Measurements from ENCODE around the gene ERICH6B. TPM values are rescaled to one million over a fixed set of nuclear protein-coding genes. Genes with fewer than 3 reads are reported as not detected.

The ERICH6B gene
- total and polyA plus RNA-seq, 8 donors: not detected

GRCh38 chr13:45511310-45512097 is 104.0 kb downstream of the ERICH6B start:
- no peak overlapping the region for H3K4me3 ChIP-seq
- H3K4me1 ChIP-seq: peaks cover 0 to 7% (median 3%) of the 10 kb centered on the region in 4 donors
- H3K27ac ChIP-seq: peak overlapping the region in 2 of 5 donors; percentile 1 to 14
- TF ChIP-seq POLR2AphosphoS5 (IDR thresholded peaks at IDR 0.05) (peak in 1 of 3 donors; percentile 51), CTCF (IDR thresholded peaks at IDR 0.05) (peak in 6 of 7 experiments; percentile 53 to 93 (median 91)), POLR2A (IDR thresholded peaks at IDR 0.05) (no peak), EP300 (IDR thresholded peaks at IDR 0.05) (no peak)
- WGBS, 5 donors: 57 to 64% (median 63%) methylated on average over 3 of the region's 3 CpGs
- H3K9me3 ChIP-seq: no peaks in the 10 kb centered on the region
- intact Hi-C loops (cut with DNase I; ENCODE audit: low total_unique reads): no loop called here
- peaks cover 38 to 93% (median 93%) of the 10 kb centered on the region in 4 donors for H3K36me3 ChIP-seq
- DNase-seq: peak in 1 of 2 donors; percentile 86
- no peaks in the 10 kb centered on the region for H3K27me3 ChIP-seq

GRCh38 chr13:45510672-45511071 is 104.9 kb downstream of the ERICH6B start:
- 80 to 89% (median 84%) methylated on average over 3 of the region's 3 CpGs for WGBS, 5 donors
- intact Hi-C loops (cut with DNase I; ENCODE audit: low total_unique reads): no loop called here
- Histone ChIP-seq H3K4me3 (no peak overlapping the region), H3K4me1 (peaks cover 0 to 7% (median 3%) of the 10 kb centered on the region in 4 donors), H3K27me3 (no peaks in the 10 kb centered on the region), H3K27ac (no peak overlapping the region), H3K36me3 (peaks cover 38 to 93% (median 93%) of the 10 kb centered on the region in 4 donors), H3K9me3 (no peaks in the 10 kb centered on the region)
- DNase-seq: no peak
- TF ChIP-seq POLR2AphosphoS5 (IDR thresholded peaks at IDR 0.05) (no peak), CTCF (IDR thresholded peaks at IDR 0.05) (no peak), POLR2A (IDR thresholded peaks at IDR 0.05) (no peak), EP300 (IDR thresholded peaks at IDR 0.05) (no peak)

- H3K4me3 ChIP-seq: no peak overlapping the region
- peaks cover 0 to 7% (median 3%) of the 10 kb centered on the region in 4 donors for H3K4me1 ChIP-seq
- no peak overlapping the region for H3K27ac ChIP-seq
- no peak for DNase-seq
- H3K9me3 ChIP-seq: no peaks in the 10 kb centered on the region
- intact Hi-C loops (cut with DNase I; ENCODE audit: low total_unique reads): no loop called here
- H3K27me3 ChIP-seq: no peaks in the 10 kb centered on the region
- TF ChIP-seq POLR2A (IDR thresholded peaks at IDR 0.05) (no peak), EP300 (IDR thresholded peaks at IDR 0.05) (no peak), CTCF (IDR thresholded peaks at IDR 0.05) (no peak), POLR2AphosphoS5 (IDR thresholded peaks at IDR 0.05) (no peak)
- H3K36me3 ChIP-seq: peaks cover 52 to 93% (median 93%) of the 10 kb centered on the region in 4 donors
- 84 to 88% (median 86%) methylated on average over 7 of the region's 7 CpGs for WGBS, 5 donors
Measured at GRCh38 chr13:45508776-45509175, 106.8 kb downstream of the ERICH6B start.

- no peak overlapping the region for H3K4me3 ChIP-seq
- H3K27ac ChIP-seq: no peak overlapping the region
- no peaks in the 10 kb centered on the region for H3K27me3 ChIP-seq
- DNase-seq: no peak
- 73 to 89% (median 82%) methylated on average over 6 of the region's 6 CpGs for WGBS, 5 donors
- TF ChIP-seq EP300 (IDR thresholded peaks at IDR 0.05): no peak
- no peak for TF ChIP-seq POLR2AphosphoS5 (IDR thresholded peaks at IDR 0.05)
- no peak for TF ChIP-seq CTCF (IDR thresholded peaks at IDR 0.05)
- TF ChIP-seq POLR2A (IDR thresholded peaks at IDR 0.05): no peak
- intact Hi-C loops (cut with DNase I; ENCODE audit: low total_unique reads): no loop called here
- H3K4me1 ChIP-seq: peaks cover 0 to 5% (median 1%) of the 10 kb centered on the region in 4 donors
- H3K36me3 ChIP-seq: peaks cover 48 to 98% (median 96%) of the 10 kb centered on the region in 4 donors
- H3K9me3 ChIP-seq: no peaks in the 10 kb centered on the region
Measured at GRCh38 chr13:45506811-45507210, 108.7 kb downstream of the ERICH6B start.

Measured in stomach (tissue), 9 donors.